ENCODE measurements around the gene RAB7B. TPM values are rescaled to one million over a fixed set of nuclear protein-coding genes. Genes with fewer than 3 reads are reported as not detected.
A peak's percentile ranks its signal among the peaks of the same experiment; 100 is the strongest.

The RAB7B gene
- total RNA-seq, 2 donors from 2014 or later: 0.57 to 1.2 TPM

DNA sequence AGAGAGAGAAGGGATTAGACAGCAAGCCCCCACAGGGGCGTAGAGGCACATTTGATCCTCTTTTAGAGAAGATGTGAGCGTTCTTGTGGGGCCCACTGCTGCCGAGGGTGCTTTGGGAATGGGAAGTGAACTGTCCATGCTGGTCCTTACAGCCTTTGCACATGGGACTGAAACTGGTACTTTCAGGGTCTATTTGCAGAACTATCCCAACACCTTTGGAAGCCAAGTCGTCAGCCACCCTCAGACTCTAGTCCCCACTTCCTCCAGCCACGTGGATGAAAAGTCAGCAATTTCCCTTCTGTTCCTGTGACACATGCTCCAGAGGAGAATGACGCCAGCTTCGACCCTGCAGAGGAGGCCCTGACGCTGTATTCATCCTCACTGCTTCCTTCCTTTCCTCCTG is 2.6 kb upstream of the RAB7B start:
- TF ChIP-seq, protein P1, sequence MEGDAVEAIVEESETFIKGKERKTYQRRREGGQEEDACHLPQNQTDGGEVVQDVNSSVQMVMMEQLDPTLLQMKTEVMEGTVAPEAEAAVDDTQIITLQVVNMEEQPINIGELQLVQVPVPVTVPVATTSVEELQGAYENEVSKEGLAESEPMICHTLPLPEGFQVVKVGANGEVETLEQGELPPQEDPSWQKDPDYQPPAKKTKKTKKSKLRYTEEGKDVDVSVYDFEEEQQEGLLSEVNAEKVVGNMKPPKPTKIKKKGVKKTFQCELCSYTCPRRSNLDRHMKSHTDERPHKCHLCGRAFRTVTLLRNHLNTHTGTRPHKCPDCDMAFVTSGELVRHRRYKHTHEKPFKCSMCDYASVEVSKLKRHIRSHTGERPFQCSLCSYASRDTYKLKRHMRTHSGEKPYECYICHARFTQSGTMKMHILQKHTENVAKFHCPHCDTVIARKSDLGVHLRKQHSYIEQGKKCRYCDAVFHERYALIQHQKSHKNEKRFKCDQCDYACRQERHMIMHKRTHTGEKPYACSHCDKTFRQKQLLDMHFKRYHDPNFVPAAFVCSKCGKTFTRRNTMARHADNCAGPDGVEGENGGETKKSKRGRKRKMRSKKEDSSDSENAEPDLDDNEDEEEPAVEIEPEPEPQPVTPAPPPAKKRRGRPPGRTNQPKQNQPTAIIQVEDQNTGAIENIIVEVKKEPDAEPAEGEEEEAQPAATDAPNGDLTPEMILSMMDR (IDR thresholded peaks at IDR 0.05): no peak
- Histone ChIP-seq H3K9me3 (no peaks in the 10 kb centered on the region), H3K27ac (no peak overlapping the region), H3K4me3 (no peak overlapping the region), H3K4me1 (no peaks in the 10 kb centered on the region), H3K36me3 (no peaks in the 10 kb centered on the region), H3K9ac (ENCODE audit: low read depth in 2 of 2, low read length in 2 of 2) (no peak overlapping the region), H3K27me3 (no peaks in the 10 kb centered on the region)
- no peak for DNase-seq
- intact Hi-C loops (cut with DNase I): no loop called here

DNA sequence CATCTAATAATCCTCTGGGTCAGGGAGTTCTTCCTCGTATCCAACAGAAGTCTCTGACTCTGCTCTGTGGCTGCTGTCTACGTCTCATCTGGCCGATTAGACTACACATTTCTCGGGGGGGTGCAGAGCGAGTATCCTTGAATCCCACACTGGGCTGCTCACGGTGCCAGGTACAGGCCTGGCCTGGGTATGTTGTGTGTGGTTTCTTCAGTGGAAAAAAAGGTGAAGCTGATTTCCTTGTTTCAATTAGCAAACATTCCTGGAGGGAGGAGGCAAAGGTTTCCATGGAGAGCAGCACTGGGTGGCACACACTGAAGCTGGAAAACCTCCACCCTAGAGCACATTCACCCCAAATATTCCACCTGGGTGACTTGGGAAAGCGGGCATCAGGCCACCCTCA is 2.0 kb upstream of the RAB7B start:
- no peaks in the 10 kb centered on the region for H3K9me3 ChIP-seq
- no peak overlapping the region for H3K4me3 ChIP-seq
- intact Hi-C loops (cut with DNase I): no loop called here
- H3K9ac ChIP-seq (ENCODE audit: low read depth in 2 of 2, low read length in 2 of 2): no peak overlapping the region
- no peak for DNase-seq
- no peak overlapping the region for H3K27ac ChIP-seq
- TF ChIP-seq, protein P1 (IDR thresholded peaks at IDR 0.05): no peak
- no peaks in the 10 kb centered on the region for H3K36me3 ChIP-seq
- H3K27me3 ChIP-seq: no peaks in the 10 kb centered on the region
- H3K4me1 ChIP-seq: no peaks in the 10 kb centered on the region

DNA sequence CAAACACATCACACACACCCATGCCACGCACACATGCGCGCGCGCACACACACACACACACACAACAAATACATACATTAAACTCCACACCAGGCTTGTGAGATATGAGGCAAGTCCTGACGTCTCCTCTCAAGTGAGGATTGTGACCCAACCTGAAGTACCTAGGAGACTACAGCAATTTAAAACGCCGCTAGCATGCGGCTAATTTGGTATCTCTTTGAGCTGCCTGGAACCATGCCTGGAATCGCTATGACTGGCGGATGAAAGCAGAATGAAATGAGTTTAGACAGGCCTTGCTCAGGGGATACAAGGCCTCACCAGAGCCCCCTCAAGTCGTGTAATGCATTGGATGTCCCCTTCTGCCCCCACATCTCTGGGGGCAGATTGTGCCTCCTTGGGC is 1.6 kb upstream of the RAB7B start:
- Histone ChIP-seq H3K9me3 (no peaks in the 10 kb centered on the region), H3K27ac (no peak overlapping the region), H3K4me3 (no peak overlapping the region), H3K4me1 (no peaks in the 10 kb centered on the region), H3K27me3 (no peaks in the 10 kb centered on the region), H3K9ac (ENCODE audit: low read depth in 2 of 2, low read length in 2 of 2) (no peak overlapping the region), H3K36me3 (no peaks in the 10 kb centered on the region)
- intact Hi-C loops (cut with DNase I): no loop called here
- TF ChIP-seq, protein P1 (IDR thresholded peaks at IDR 0.05): no peak
- peak; percentile 11 for DNase-seq

DNA sequence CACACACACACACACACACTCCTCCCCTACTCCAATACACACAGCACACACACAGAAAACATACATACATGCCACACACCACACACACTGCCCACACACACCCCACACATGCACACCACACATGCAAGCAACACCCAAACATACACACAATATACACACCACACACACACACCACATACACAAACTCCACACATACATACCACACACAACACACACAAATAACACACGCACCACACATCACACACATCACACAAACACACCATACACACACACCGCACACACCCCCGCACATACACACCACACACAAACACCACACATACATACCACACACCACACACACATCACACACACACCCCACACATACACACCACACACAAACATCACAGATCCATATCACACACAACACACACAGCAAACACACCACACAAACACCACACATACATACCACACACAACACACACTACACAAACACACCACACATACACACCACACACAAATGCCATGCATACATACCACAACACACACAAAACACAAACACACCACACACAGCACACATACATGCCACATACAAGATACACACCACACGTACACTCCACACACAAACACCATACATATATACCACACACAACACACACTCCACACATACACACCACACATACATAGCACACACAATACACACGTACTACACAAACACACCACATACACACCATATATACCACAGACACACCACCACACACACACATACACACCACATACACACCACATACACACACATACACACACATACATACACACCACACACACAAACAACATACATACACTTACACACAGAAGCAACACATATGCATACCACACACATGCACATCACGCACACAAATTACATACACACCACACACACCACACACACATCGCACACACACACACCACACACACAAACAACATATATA is 932 bp upstream of the RAB7B start:
- no peak overlapping the region for H3K9ac ChIP-seq (ENCODE audit: low read depth in 2 of 2, low read length in 2 of 2)
- no peak overlapping the region for H3K27ac ChIP-seq
- H3K36me3 ChIP-seq: no peaks in the 10 kb centered on the region
- intact Hi-C loops (cut with DNase I): no loop called here
- no peak overlapping the region for H3K4me3 ChIP-seq
- TF ChIP-seq, protein P1 (IDR thresholded peaks at IDR 0.05): no peak
- H3K4me1 ChIP-seq: no peaks in the 10 kb centered on the region
- H3K9me3 ChIP-seq: no peaks in the 10 kb centered on the region
- H3K27me3 ChIP-seq: no peaks in the 10 kb centered on the region
- peak; percentile 9 for DNase-seq

DNA sequence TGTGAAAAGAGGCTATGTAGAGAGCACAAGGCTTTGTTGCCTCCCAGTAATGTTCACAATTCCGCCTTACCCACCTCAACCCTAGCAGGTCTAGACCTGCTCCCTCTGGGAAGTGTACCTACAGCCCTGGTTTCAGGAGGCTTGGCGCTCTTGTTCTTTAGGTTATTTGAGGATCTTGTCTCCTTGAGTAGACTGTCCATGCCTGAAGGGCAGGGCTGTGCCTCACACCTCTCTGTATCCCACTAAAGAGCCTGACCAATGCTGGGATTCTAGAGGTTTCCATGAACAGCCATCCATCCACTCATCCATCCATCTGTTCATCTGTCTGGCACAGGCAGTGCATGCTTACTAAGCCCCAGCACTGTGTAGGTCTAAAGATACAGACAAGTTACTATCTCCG is 1.0 kb downstream of the RAB7B start:
- H3K27me3 ChIP-seq: no peaks in the 10 kb centered on the region
- no peaks in the 10 kb centered on the region for H3K4me1 ChIP-seq
- no peak for DNase-seq
- no peak overlapping the region for H3K27ac ChIP-seq
- intact Hi-C loops (cut with DNase I): no loop called here
- H3K9me3 ChIP-seq: no peaks in the 10 kb centered on the region
- H3K9ac ChIP-seq (ENCODE audit: low read depth in 2 of 2, low read length in 2 of 2): no peak overlapping the region
- no peaks in the 10 kb centered on the region for H3K36me3 ChIP-seq
- no peak overlapping the region for H3K4me3 ChIP-seq
- TF ChIP-seq, protein P1 (IDR thresholded peaks at IDR 0.05): no peak

Data from colonic mucosa (tissue), 4 donors.